ENCODE results near the gene PTCD2.

- TF ChIP-seq CTCF (IDR thresholded peaks at IDR 0.05) (peak; percentile 88 to 98 (median 95)), POLR2A (IDR thresholded peaks at IDR 0.05) (peak; percentile 90), EP300 (IDR thresholded peaks at IDR 0.05) (peak; percentile 23)
These were observed 12.0 kb upstream of the PTCD2 start for GRCh38 chr5:72307968-72308852.
